Activated effector memory CD4-positive, alpha-beta T cell treated with Interleukin-2 at 50 U/mL for 16 hours (primary cell): ENCODE measurements around the gene U2AF1L4.
A peak's percentile ranks its signal among the peaks of the same experiment; 100 is the strongest.
"Not testable (repeated sequence)": the region's sequence is repeated elsewhere in the genome, so short reads cannot be mapped to it uniquely, and the experiment has no call there.

Experiments used
- DNase-seq: peaks from one replicate; pipeline ENCODE4 v3.0.0-alpha.2; 2020

Gene U2AF1L4

DNA sequence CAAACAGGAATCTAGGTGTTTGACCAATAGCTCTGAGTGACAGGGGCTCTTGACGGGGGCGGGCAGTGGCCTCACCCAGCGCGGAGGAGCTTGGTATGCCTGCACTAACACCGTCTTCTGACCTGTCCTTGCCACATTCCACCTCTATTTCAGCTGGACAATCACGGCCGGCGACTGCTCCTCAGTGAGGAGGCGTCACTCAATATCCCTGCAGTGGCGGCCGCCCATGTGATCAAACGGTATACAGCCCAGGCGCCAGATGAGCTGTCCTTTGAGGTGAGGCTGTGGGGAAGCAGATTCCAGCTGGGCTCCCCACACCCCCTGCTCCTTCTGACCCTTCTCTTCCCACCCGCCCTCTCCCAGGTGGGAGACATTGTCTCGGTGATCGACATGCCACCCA lies 34.8 kb upstream of the U2AF1L4 start:
- DNase-seq = no peak

DNA sequence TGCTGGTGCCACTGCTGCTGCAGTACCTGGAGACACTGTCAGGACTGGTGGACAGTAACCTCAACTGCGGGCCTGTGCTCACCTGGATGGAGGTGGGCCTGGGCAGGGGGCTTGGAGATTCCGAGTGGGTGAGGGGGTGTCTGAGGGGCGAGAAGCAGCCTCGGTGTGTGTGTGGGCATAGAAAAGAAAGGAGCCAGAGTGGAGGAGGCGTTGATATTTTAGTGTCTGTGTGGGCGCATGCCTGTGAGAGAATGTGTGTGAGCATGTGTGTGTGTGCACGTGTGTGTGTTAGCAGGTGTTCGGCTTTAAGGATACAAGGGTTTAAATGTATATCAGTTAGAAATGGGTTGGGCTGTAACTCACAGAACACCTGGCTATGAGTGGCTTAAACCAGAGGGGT lies 33.8 kb upstream of the U2AF1L4 start:
- no peak for DNase-seq

- DNase-seq = no peak
Measured at GRCh38 chr19:35777961-35778360, 32.7 kb upstream of the U2AF1L4 start.

DNA sequence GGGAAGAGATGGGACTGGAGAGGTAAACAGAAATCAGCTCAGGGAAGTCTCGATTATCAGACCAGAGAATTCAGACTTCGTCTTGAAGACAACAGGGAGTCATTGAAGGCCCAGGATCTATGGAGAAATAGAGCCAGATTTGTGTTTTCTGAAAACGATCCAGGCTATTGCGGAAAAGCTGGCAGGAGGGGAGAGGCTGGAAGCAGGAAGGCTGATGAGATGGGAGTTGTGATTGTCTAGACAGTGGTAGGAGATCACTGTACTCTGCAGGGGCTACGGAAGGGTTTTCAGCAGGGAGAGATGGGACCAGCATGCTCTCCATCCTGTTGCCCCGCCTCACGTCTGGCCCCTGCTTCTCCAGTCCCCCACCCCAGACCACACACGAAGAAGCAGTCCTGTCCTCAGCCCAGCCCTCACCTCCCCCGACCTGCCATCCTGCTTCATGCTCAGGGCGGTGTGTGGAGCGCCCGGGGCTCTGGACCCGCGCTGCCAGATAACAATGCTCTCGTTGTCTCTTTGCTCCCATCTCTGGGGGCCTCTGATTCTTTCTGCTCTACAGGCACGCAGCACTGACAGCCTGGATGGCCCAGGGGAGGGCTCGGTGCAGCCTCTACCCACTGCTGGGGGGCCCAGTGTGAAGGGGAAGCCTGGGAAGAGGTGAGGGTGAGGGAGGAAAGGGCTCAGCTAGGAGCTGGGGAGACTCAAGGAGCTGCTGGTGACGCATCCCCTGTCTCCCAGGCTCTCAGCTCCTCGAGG lies 32.0 kb upstream of the U2AF1L4 start:
- no peak for DNase-seq

- no peak for DNase-seq
Measured at GRCh38 chr19:35776102-35776788, 31.0 kb upstream of the U2AF1L4 start.

- DNase-seq = peak; percentile 97
Measured at GRCh38 chr19:35775298-35776101, 30.3 kb upstream of the U2AF1L4 start, which contains the start of gene ARHGAP33. Gene ARHGAP33 (plus strand): TSS chr19:35775564. CDS start chr19:35775659, 95 bp downstream.

- DNase-seq = no peak
Measured at GRCh38 chr19:35775046-35775297, 29.8 kb upstream of the U2AF1L4 start.

DNA sequence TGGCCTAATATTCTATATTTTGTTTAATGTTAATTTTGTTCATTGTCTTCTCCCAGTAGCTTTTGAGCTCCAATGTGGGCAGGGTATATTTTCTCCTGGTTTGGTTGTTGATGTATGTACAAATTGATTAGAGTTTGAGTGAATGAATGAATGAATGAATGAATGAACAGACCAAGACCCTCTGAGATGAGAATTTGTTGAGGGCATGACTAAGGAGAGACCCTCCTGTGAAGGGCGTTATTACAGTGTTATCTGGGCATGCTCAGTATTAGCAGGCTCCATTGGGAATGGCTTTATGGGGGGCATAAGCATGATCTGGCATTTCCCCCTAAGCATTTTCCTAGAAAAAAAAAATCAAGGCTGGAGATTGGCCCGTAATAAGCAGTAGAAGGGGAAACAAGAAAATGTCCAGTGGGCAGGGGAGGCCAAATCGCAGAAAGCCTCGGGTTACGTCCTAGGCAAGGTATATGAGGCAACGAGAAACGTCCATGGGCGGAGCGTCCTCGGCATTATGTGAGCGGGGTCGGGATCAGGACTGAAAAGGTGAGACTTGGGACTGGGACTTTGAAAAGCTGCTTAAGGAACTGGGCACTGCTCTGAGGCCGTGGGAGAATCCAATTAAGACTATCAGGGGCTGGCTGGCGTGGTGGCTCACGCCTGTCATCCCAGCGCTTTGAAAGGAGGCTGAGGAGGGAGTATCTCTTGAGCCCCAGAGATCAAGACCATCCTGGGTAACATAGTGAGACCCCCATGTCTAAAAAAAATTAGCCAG lies 29.2 kb upstream of the U2AF1L4 start:
- no peak for DNase-seq

GRCh38 chr19:35773020-35773806 lies 28.0 kb upstream of the U2AF1L4 start:
- no peak for DNase-seq

GRCh38 chr19:35772362-35772761 lies 27.1 kb upstream of the U2AF1L4 start:
- not testable (repeated sequence) for DNase-seq

GRCh38 chr19:35768082-35768421 lies 22.8 kb upstream of the U2AF1L4 start:
- DNase-seq = no peak

DNA sequence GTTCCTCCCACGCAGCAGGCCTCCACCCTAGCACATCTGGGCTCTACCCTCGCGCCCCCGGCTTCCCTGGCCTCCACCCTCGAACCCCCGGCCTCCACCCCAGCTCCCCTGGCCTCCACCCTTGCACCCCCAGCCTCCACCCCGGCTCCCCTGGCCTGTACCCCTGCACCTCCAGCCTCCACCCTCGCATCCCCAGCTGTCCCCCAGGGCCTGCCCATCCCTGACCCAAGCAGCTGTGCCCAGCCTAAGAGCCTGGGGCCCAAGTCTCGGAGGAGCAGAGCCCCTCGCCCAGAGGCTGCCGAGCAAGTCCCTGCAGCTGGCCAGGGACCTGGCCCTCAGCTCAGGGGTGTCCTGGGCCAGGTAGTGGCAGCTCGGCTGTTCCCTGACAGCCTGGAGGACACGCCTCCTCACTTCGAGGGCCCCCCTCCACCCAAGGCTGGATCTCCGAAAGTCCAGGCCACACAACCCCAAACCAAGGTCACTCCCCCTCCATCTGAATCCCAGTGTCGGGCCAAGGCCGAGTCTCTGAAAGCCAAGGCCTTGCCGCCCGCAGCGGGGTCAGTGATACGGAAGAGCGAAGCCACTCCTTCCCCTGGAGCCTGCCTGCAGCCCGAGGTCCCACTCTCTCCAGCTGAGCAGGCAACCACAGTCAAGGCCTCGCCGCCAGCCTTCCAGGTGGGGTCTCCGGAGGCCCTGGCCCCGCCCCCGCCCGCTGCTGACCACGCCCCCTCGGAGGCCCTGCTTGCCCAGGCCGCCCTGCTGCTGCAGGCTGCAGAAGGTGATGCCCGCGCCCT lies 22.3 kb upstream of the U2AF1L4 start:
- DNase-seq = no peak

GRCh38 chr19:35766571-35767104 lies 21.4 kb upstream of the U2AF1L4 start:
- no peak for DNase-seq

- no peak for DNase-seq
Measured at GRCh38 chr19:35764432-35765315, 19.5 kb upstream of the U2AF1L4 start.

GRCh38 chr19:35760711-35761349 lies 15.6 kb upstream of the U2AF1L4 start:
- DNase-seq = no peak

GRCh38 chr19:35759697-35760096 lies 14.5 kb upstream of the U2AF1L4 start:
- DNase-seq = no peak

- peak; percentile 97 for DNase-seq
Measured at GRCh38 chr19:35757749-35758608, 12.8 kb upstream of the U2AF1L4 start, which contains the start of gene PROSER3. Gene PROSER3 (plus strand): TSS chr19:35758176. CDS start chr19:35758216, 40 bp downstream.

- DNase-seq = no peak
Measured at GRCh38 chr19:35757231-35757748, 12.1 kb upstream of the U2AF1L4 start.
